ENCODE data around the gene ARHGEF10L. TPM values are rescaled to one million over a fixed set of nuclear protein-coding genes. Genes with fewer than 3 reads are reported as not detected.
A peak's percentile ranks its signal among the peaks of the same experiment; 100 is the strongest.

The ARHGEF10L gene
- total RNA-seq, 1 donor, result 16.8 TPM

GRCh38 chr1:17654519-17654918 is 115.0 kb downstream of the ARHGEF10L start:
- no peak overlapping the region for H3K4me3 ChIP-seq (ENCODE audit: low read depth, low read length)
- no peak for DNase-seq (ENCODE audit: low read depth)
- TF ChIP-seq CTCF (IDR thresholded peaks at IDR 0.05; ENCODE audit: insufficient read depth, low read depth, low read length), result no peak

DNA sequence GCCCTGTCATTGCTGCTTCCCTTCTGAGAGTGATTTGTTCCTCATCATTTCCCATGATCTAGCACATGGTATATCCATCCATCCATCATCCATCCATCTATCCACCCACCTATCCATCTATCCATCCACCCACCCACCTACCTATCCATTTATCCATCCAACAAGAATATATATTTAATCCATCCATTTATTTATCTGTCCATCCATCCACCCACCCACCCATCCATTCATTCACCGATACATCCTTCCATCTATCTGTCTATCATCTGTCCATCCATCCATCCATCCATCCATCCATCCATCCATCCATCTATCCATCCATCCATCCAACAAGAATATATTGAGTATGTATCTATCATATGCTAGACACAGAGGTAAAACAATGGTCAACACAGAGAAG is 115.7 kb downstream of the ARHGEF10L start:
- no peak overlapping the region for H3K4me3 ChIP-seq (ENCODE audit: low read depth, low read length)
- DNase-seq (ENCODE audit: low read depth), result no peak
- no peak for TF ChIP-seq CTCF (IDR thresholded peaks at IDR 0.05; ENCODE audit: insufficient read depth, low read depth, low read length)

DNA sequence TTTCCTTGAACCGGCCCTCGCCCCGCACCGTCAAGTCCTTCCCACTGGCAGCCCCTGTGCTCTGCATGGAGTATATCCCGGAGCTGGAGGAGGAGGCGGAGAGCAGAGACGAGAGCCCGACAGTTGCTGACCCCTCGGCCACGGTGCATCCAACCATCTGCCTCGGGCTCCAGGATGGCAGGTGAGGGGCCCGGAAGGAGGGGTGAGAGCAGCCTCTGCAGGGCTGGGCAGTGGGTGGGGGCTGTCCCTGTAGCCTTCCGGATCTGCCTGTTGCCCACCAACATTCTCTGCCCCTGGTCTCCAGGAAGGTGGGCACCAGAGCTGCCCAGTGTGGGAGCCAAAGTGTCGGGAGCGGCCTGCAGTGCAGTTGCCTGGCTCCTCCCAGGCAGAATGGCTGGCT is 116.4 kb downstream of the ARHGEF10L start:
- no peak overlapping the region for H3K4me3 ChIP-seq (ENCODE audit: low read depth, low read length)
- DNase-seq (ENCODE audit: low read depth), result no peak
- TF ChIP-seq CTCF (IDR thresholded peaks at IDR 0.05; ENCODE audit: insufficient read depth, low read depth, low read length), result no peak

DNA sequence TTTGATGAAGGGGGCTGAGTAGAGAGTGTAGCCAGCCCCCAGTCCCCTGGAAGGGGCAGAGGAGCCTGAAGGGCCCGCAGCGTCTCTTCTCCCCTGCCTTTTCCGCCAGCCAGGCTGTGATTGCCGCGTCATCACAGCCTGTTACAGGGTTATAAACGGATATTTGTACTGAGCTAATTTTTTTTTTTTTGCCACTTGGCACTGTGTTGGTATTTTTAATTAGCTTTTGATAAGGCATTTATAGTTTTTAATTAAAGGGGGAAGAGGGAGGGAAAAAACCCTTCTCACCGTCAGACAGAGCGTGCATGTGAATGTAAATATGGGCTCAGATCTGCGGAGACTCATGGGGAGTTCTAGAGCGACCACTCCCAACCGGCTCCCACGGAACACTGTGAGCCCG is 117.9 kb downstream of the ARHGEF10L start:
- no peak for DNase-seq (ENCODE audit: low read depth)
- TF ChIP-seq CTCF (IDR thresholded peaks at IDR 0.05; ENCODE audit: insufficient read depth, low read depth, low read length), result no peak
- no peak overlapping the region for H3K4me3 ChIP-seq (ENCODE audit: low read depth, low read length)

- no peak overlapping the region for H3K4me3 ChIP-seq (ENCODE audit: low read depth, low read length)
- DNase-seq (ENCODE audit: low read depth), result no peak
- TF ChIP-seq CTCF (IDR thresholded peaks at IDR 0.05; ENCODE audit: insufficient read depth, low read depth, low read length), result no peak
Observed at GRCh38 chr1:17658837-17659236, 119.3 kb downstream of the ARHGEF10L start.

GRCh38 chr1:17661546-17662157 is 122.2 kb downstream of the ARHGEF10L start:
- no peak overlapping the region for H3K4me3 ChIP-seq (ENCODE audit: low read depth, low read length)
- TF ChIP-seq CTCF (IDR thresholded peaks at IDR 0.05; ENCODE audit: insufficient read depth, low read depth, low read length), result peak; percentile 85
- DNase-seq (ENCODE audit: low read depth), result peak; percentile 50

GRCh38 chr1:17662296-17662695 is 122.8 kb downstream of the ARHGEF10L start:
- no peak for DNase-seq (ENCODE audit: low read depth)
- no peak for TF ChIP-seq CTCF (IDR thresholded peaks at IDR 0.05; ENCODE audit: insufficient read depth, low read depth, low read length)
- H3K4me3 ChIP-seq (ENCODE audit: low read depth, low read length), result no peak overlapping the region
